Neuronal stem cell (in vitro differentiated cells): ENCODE results near the gene PPY.

Experiments used
- DNase-seq: peaks from one replicate; pipeline ENCODE4 v3.0.0-alpha.2; 2013; ENCODE audit warnings: low spot score
- H2AFZ ChIP-seq: one replicate; pipeline ENCODE4 v1.6.1; 2013; ENCODE audit warnings: mild to moderate bottlenecking, low read length, inconsistent platforms
- H2AK5ac ChIP-seq: 2 replicates; pipeline ENCODE4 v1.6.1; 2013; ENCODE audit warnings: low read depth, mild to moderate bottlenecking, inconsistent platforms, low read length, moderate library complexity, mixed read lengths
- H2BK120ac ChIP-seq: 2 replicates; pipeline ENCODE4 v1.6.1; 2013; ENCODE audit warnings: low read depth, mild to moderate bottlenecking, inconsistent platforms, low read length, moderate library complexity, mixed read lengths
- H2BK12ac ChIP-seq: one replicate; pipeline ENCODE4 v1.6.1; 2013; ENCODE audit warnings: low read length, inconsistent platforms
- H2BK15ac ChIP-seq: 2 replicates; pipeline ENCODE4 v1.6.1; 2013; ENCODE audit warnings: mild to moderate bottlenecking, low read length, inconsistent platforms, mixed read lengths
- H2BK5ac ChIP-seq: one replicate; pipeline ENCODE4 v1.6.1; 2013; ENCODE audit warnings: inconsistent platforms, mild to moderate bottlenecking, low read length, moderate library complexity
- H3K14ac ChIP-seq: one replicate; pipeline ENCODE4 v1.6.1; 2013; ENCODE audit warnings: low read length, inconsistent platforms
- H3K18ac ChIP-seq: 2 replicates; pipeline ENCODE4 v1.6.1; 2013; ENCODE audit warnings: low read length, inconsistent platforms
- H3K23ac ChIP-seq: 2 replicates; pipeline ENCODE4 v1.6.1; 2013; ENCODE audit warnings: low read depth, mild to moderate bottlenecking, mixed read lengths, low read length, inconsistent platforms; ENCODE audit not compliant: poor library complexity
- H3K27ac ChIP-seq: replicated peaks from 3 replicates; pipeline ENCODE4 v1.5.1; 2013; ENCODE audit warnings: low read length, inconsistent platforms
- H3K27me3 ChIP-seq, 3 experiments: 2 replicates each; pipeline ENCODE4 v1.6.1; 2013; ENCODE audit warnings: low read length in 3 of 3, mild to moderate bottlenecking in 2 of 3, inconsistent platforms in 1 of 3, low read depth in 1 of 3, mixed read lengths in 1 of 3, moderate library complexity in 1 of 3; ENCODE audit not compliant: control insufficient read depth in 3 of 3, insufficient read depth in 3 of 3
- H3K36me3 ChIP-seq, 2 donors: replicated peaks in 1 of 2; 2 replicates each; pipeline ENCODE4 v1.6.1; 2013; ENCODE audit warnings: low read length in 2 of 2; ENCODE audit not compliant: control insufficient read depth in 2 of 2, insufficient read depth in 2 of 2
- H3K4ac ChIP-seq: 2 replicates; pipeline ENCODE4 v1.6.1; 2013; ENCODE audit warnings: inconsistent platforms, mild to moderate bottlenecking, low read length, moderate library complexity
- H3K4me1 ChIP-seq, 2 donors: 1 replicate in 1 of 2; 2 replicates in 1 of 2; pipeline ENCODE4 v1.6.1; 2013; ENCODE audit warnings: low read length in 2 of 2, low read depth in 1 of 2; ENCODE audit not compliant: control insufficient read depth in 2 of 2, insufficient read depth in 1 of 2
- H3K4me2 ChIP-seq: one replicate; pipeline ENCODE4 v1.6.1; 2013; ENCODE audit warnings: mild to moderate bottlenecking, low read length, inconsistent platforms; ENCODE audit not compliant: insufficient read depth, poor library complexity, severe bottlenecking
- H3K4me3 ChIP-seq, 2 donors: 2 replicates each; pipeline ENCODE4 v1.5.1; 2013; ENCODE audit warnings: low read length in 2 of 2, mild to moderate bottlenecking in 2 of 2, inconsistent platforms in 1 of 2, moderate library complexity in 1 of 2
- H3K79me1 ChIP-seq: one replicate; pipeline ENCODE4 v1.6.1; 2013; ENCODE audit warnings: low read depth, mild to moderate bottlenecking, inconsistent platforms, low read length, moderate library complexity
- H3K9ac ChIP-seq: one replicate; pipeline ENCODE4 v1.6.1; 2013; ENCODE audit warnings: mild to moderate bottlenecking, low read depth, low read length, inconsistent platforms; ENCODE audit not compliant: poor library complexity
- H3K9me3 ChIP-seq, 2 donors: replicated peaks in 1 of 2; 2 replicates each; pipeline versions ENCODE3 to v1.6.1; 2013; ENCODE audit warnings: low read length in 2 of 2, mild to moderate bottlenecking in 2 of 2, inconsistent platforms in 1 of 2, low read depth in 1 of 2, mixed read lengths in 1 of 2, moderate library complexity in 1 of 2; ENCODE audit not compliant: control insufficient read depth in 2 of 2, insufficient read depth in 1 of 2
- H4K8ac ChIP-seq: one replicate; pipeline ENCODE4 v1.6.1; 2013; ENCODE audit warnings: low read depth, mild to moderate bottlenecking, inconsistent platforms, low read length, moderate library complexity
- H4K91ac ChIP-seq: one replicate; pipeline ENCODE4 v1.6.1; 2013; ENCODE audit warnings: low read length, low read depth, mild to moderate bottlenecking, inconsistent platforms; ENCODE audit not compliant: poor library complexity
- WGBS, 2 donors: extraction: QIAGEN DNeasy Blood & Tissue Kit; methylation state at CpG; one replicate each; pipeline ENCODE4 v1.1.7; 2013; ENCODE audit warnings: missing lambda C conversion rate in 2 of 2, mixed read lengths in 1 of 2; ENCODE audit not compliant: insufficient read length in 2 of 2, insufficient replicate concordance in 1 of 2; ENCODE audit errors: extremely low coverage in 2 of 2; 5-methylcytosine and 5-hydroxymethylcytosine counted together

PPY gene

DNA sequence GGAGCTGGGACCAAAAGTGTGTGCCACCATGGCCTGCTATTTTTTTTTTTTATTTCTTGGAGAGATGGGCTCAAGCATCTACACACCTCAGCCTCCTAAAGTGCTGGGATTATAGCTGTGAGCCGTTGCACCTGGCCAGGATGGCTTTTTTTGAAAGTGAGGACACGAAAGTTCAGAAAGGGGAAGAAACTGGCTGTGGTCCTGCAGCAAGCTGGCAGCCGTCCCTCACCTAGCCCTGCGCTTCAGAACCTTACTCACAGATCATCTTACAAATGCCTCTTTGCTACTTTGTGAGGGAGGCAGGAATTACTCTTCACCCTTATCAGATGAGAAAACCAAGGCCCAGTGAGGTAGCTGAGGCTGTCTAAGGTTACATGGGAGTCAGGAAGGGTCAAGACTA, 4.5 kb upstream of the PPY start:
- no peak overlapping the region for H2BK15ac ChIP-seq
- H3K27me3 ChIP-seq = peaks cover 0 to 68% (median 12%) of the 10 kb centered on the region in 3 experiments
- no peak overlapping the region for H2BK120ac ChIP-seq
- H4K8ac ChIP-seq = no peak overlapping the region
- peak overlapping the region; percentile 40 for H3K18ac ChIP-seq
- H2AK5ac ChIP-seq = no peak overlapping the region
- no peak for DNase-seq
- no CpG with 5 or more reads among the region's 4 CpGs for WGBS, 2 donors
- H3K9ac ChIP-seq = no peak overlapping the region
- no peak overlapping the region for H3K4me3 ChIP-seq
- no peak overlapping the region for H3K23ac ChIP-seq
- no peak overlapping the region for H2BK5ac ChIP-seq
- no peaks in the 10 kb centered on the region for H3K9me3 ChIP-seq
- H2BK12ac ChIP-seq = no peak overlapping the region
- H3K14ac ChIP-seq = no peak overlapping the region
- no peak overlapping the region for H2AFZ ChIP-seq
- no peak overlapping the region for H3K4me2 ChIP-seq
- no peaks in the 10 kb centered on the region for H3K36me3 ChIP-seq
- H3K79me1 ChIP-seq = no peaks in the 10 kb centered on the region
- no peak overlapping the region for H3K27ac ChIP-seq
- H3K4ac ChIP-seq = no peak overlapping the region
- peaks cover 2 to 13% of the 10 kb centered on the region in 2 donors for H3K4me1 ChIP-seq
- no peak overlapping the region for H4K91ac ChIP-seq

DNA sequence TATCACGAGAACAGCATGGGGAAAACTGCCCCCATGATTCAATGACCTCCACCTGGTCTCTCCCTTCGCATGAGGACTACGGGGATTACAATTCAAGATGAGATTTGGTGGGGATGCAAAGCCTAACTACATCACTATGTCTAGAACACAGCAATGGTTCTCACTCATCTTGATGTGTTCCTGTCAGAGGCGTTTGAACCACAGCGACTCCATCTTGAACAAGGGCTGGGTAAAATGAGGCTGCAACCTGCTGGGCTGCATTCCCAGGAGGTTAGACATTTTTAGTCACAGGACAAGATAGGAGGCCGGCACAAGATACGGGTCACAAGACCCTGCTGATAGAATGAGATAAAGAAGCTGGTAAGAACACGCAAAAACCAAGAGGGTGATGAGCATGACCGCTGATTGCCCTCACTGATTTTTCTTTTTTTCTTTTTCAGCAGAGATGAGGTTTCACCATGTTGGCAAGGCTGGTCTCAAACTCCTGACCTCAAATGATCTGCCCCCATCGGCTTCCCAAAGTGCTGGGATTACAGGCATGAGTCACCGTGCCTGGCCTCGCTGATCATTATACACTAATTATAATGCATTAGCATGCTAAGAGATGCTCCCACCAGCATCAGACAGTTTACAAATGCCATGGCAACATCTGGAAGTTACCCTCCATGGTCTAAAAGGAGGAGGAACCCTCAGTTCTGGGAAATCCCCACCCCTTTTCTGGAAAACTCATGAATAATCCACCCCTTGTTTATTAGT, 3.0 kb upstream of the PPY start:
- Histone ChIP-seq H3K4me1 (peaks cover 3 to 13% of the 10 kb centered on the region in 2 donors), H2AK5ac (no peak overlapping the region)

DNA sequence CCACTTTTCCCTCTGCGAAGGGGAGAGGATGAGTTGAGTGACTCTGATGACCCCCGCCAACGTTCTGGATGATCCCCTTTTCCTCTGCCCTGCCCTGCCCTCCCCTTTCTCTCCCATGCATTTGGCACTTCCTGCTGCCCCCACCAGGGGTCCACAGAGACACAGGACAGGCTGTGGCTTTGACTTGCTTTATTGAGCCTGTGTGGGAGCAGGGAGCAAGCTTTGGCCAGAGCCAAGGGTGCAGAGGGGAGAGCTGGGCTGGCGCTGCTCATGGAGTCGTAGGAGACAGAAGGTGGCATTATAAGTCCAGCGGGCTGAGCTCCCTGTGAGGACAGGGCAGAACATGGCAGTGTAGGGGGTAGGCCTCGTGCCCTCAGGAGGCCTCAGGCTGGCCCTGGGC, 1.6 kb downstream of the PPY start:
- Histone ChIP-seq H3K4me2 (no peak overlapping the region), H3K14ac (no peak overlapping the region), H3K18ac (peak overlapping the region; percentile 15), H3K4me3 (no peak overlapping the region), H2BK15ac (peak overlapping the region; percentile 40), H3K36me3 (no peaks in the 10 kb centered on the region), H3K4ac (no peak overlapping the region), H3K27ac (no peak overlapping the region), H2AFZ (no peak overlapping the region), H3K9me3 (no peaks in the 10 kb centered on the region), H3K79me1 (no peaks in the 10 kb centered on the region), H2BK120ac (no peak overlapping the region), H2AK5ac (peak overlapping the region; percentile 69), H2BK5ac (peak overlapping the region; percentile 33), H2BK12ac (no peak overlapping the region), H3K4me1 (peaks cover 0 to 7% of the 10 kb centered on the region in 2 donors), H4K8ac (no peak overlapping the region), H3K9ac (peak overlapping the region; percentile 34), H3K23ac (peak overlapping the region; percentile 6), H3K27me3 (peaks cover 0 to 48% (median 0%) of the 10 kb centered on the region in 3 experiments), H4K91ac (no peak overlapping the region)
- no CpG with 5 or more reads among the region's 7 CpGs for WGBS, 2 donors
- DNase-seq = peak; percentile 39

More for the DNA sequence above, 3.0 kb upstream of the PPY start:
- Histone ChIP-seq H3K9me3 (no peaks in the 10 kb centered on the region), H3K9ac (no peak overlapping the region), H2BK12ac (no peak overlapping the region), H3K27me3 (peaks cover 0 to 62% (median 2%) of the 10 kb centered on the region in 3 experiments), H2BK15ac (no peak overlapping the region), H3K23ac (no peak overlapping the region), H2AFZ (no peak overlapping the region), H3K4me3 (no peak overlapping the region), H3K4me2 (no peak overlapping the region), H3K14ac (no peak overlapping the region), H2BK120ac (no peak overlapping the region), H3K27ac (no peak overlapping the region), H4K8ac (no peak overlapping the region), H4K91ac (no peak overlapping the region), H3K79me1 (no peaks in the 10 kb centered on the region), H3K18ac (no peak overlapping the region), H2BK5ac (no peak overlapping the region), H3K36me3 (no peaks in the 10 kb centered on the region), H3K4ac (no peak overlapping the region)
- no peak for DNase-seq
- WGBS, 2 donors = no CpG with 5 or more reads among the region's 12 CpGs

DNA sequence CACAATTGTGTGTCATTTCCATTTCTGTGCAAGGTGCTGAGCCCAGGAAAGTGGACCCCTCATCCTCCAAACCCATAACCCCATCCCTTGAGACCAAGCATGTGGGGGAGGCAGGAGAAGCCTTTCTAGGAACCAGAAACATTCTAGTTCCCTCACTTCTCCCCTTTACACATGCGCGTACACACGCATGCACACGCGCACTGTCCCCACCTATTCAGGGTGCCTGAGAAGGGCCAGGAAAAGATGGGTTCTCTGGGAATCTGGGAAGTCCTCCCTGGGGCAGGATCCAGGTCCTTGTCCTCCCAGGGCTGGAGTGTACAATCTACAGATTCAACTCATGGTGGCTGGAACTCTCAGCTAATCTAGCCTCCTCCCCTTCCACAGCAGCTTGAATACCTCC, 2.4 kb downstream of the PPY start:
- peaks cover 0 to 10% of the 10 kb centered on the region in 2 donors for H3K4me1 ChIP-seq
- H4K8ac ChIP-seq = no peak overlapping the region
- H3K4ac ChIP-seq = no peak overlapping the region
- no peak overlapping the region for H2AFZ ChIP-seq
- H2BK15ac ChIP-seq = peak overlapping the region; percentile 40
- H3K27me3 ChIP-seq = peaks cover 0 to 49% (median 0%) of the 10 kb centered on the region in 3 experiments
- H3K27ac ChIP-seq = no peak overlapping the region
- H3K9me3 ChIP-seq = no peaks in the 10 kb centered on the region
- H2AK5ac ChIP-seq = no peak overlapping the region
- no peak overlapping the region for H3K18ac ChIP-seq
- H3K4me3 ChIP-seq = no peak overlapping the region
- no peak overlapping the region for H3K4me2 ChIP-seq
- no peak for DNase-seq
- H3K79me1 ChIP-seq = no peaks in the 10 kb centered on the region
- H3K23ac ChIP-seq = no peak overlapping the region
- H3K9ac ChIP-seq = no peak overlapping the region
- no CpG with 5 or more reads among the region's 5 CpGs for WGBS, 2 donors
- no peak overlapping the region for H3K14ac ChIP-seq
- H2BK12ac ChIP-seq = no peak overlapping the region
- no peak overlapping the region for H2BK120ac ChIP-seq
- H4K91ac ChIP-seq = no peak overlapping the region
- no peaks in the 10 kb centered on the region for H3K36me3 ChIP-seq
- no peak overlapping the region for H2BK5ac ChIP-seq
